RPMI8226 (cell line): ENCODE results near the gene PRR7.

ENCODE experiments used
- DNase-seq: peaks from one replicate; pipeline ENCODE4 v3.0.0-alpha.2; 2015

Gene PRR7

GRCh38 chr5:177425196-177425800 lies 21.3 kb upstream of the PRR7 start:
- DNase-seq, result no peak

DNA sequence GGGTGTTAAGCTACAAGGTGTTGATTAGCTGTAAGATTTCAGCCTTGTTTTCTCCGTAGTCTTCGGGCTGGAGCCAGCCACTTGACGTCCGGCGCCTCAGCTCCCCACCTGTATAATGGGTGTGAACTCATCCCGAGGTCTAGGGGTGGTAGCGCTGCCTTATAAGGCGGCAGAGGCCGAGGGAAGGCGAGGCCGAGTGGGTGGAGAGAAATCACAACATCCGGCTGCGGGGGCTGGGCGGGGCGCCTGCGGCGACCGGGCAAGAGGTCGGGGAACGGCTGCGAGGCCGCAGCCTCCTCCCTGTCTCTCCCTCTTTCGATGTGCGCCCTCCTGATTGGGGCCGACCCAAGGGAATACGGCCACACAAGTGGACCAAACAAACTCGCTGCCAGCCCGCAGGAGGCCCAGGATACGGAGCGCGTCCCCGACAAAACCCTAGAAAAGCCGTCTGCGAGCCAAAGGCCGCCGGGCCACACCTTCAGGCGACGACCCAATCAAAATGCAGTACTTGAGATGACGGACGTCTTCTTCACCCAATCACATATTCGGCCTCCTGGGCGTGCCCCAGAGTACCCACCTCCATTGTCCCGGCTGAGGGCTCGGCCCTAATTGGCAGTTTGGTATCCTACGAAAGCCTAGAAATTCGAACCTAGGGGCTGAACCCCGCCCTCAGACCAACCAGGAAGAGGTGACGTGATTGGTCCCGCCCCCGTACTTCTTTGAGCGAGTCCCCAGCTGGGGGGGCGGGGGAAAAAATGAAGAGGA lies 20.6 kb upstream of the PRR7 start:
- DNase-seq, result peak; percentile 100

DNA sequence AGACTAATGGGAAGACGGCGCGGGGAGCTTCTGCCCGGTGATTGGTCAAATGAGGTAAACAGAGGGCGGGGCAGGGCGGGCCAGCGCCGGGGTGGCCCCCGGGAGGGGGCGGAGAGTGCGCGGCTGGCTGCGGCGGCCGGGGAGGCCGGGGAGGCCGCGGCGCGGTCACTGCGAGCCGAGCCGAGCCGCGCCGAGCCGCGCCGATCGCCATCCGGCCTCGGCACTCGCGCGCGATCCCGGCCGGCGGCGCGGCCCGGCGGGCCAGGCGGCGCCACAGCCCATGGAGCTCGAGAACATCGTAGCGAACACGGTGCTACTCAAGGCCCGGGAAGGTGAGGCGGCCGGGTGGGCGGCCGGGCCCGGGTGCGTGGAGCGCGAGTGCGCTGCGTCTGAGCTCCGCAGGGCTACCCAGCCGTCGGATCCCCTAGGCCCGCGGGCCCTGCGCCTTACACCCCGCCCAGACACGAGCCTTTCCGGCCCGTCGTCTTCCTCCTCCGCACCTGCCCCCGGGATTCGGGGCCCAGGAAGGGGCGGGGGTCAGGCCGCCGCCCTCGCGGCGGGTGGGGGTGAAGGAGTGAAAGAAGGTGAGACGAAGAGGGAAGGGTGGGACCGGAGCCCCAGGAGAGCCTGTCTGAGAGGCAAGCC lies 19.9 kb upstream of the PRR7 start, which contains the start of gene GRK6:
GRK6 (plus strand) TSS at position 111 of the 645 bp plus-strand sequence; CDS start at position 281, 170 bp downstream.
- DNase-seq, result peak; percentile 72

- peak; percentile 32 for DNase-seq
These were observed 19.3 kb upstream of the PRR7 start for GRCh38 chr5:177427211-177427822.

- peak; percentile 36 for DNase-seq
These were observed 18.6 kb upstream of the PRR7 start for GRCh38 chr5:177427919-177428573.

GRCh38 chr5:177428574-177429217 lies 17.9 kb upstream of the PRR7 start:
- no peak for DNase-seq

- peak; percentile 57 for DNase-seq
These were observed 17.2 kb upstream of the PRR7 start for GRCh38 chr5:177429248-177430040.

GRCh38 chr5:177430140-177430951 lies 16.3 kb upstream of the PRR7 start:
- peak; percentile 87 for DNase-seq

DNA sequence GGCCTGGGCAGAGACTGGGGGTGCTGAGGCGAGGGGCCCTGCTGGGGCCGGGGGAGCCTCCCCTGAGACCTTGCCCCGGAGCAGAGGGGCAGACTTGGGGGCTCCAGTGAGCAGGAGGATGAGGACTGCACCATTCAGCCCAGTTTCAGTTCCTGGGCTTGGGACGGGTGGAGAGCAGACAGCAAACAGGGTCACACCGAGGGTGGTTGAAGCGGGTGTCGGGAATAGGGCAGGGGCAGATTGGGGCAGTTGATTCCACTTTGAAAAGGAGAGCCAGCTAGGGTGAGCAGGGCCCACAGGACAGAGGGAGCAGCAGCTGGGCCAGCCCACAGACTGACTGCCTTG lies 15.7 kb upstream of the PRR7 start:
- peak; percentile 37 for DNase-seq

DNA sequence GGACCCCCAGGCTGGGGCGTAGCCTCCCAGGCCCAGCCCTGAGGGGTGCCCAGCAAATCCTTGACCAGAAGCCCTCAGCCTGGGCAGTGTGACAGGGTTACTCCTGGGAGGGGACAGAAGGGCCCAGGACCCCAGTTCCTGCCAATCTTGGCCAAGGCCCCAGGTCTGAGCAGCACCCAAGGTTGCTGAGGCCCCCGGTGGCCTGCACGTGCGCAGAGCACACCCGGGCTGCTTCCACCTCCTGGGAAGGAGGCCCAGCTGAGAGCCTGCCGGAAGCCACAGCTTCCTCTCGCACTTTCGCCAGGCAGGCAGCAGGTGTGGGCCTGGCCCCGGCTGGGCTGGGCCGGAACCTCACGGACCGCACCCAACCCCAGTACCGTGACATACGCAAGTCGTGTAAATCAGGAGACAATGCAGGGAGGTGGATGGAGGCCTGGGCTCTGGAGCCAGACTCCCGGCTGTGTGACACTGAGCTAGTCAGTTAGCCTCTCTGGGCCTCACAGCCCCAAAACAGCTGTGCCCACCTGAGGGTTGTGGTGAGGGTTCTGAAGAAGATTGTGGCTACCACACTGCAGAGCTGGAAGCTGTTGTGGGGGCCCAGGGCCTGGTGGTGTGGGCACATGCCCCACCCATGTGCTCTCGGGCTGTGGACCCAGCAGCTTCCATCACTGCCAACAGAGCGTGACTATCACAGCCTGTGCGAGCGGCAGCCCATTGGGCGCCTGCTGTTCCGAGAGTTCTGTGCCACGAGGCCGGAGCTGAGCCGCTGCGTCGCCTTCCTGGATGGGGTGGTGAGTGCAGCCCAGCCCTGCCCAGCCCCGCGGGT lies 15.1 kb upstream of the PRR7 start:
- DNase-seq, result peak; percentile 92

GRCh38 chr5:177432143-177432838 lies 14.3 kb upstream of the PRR7 start:
- DNase-seq, result no peak

DNA sequence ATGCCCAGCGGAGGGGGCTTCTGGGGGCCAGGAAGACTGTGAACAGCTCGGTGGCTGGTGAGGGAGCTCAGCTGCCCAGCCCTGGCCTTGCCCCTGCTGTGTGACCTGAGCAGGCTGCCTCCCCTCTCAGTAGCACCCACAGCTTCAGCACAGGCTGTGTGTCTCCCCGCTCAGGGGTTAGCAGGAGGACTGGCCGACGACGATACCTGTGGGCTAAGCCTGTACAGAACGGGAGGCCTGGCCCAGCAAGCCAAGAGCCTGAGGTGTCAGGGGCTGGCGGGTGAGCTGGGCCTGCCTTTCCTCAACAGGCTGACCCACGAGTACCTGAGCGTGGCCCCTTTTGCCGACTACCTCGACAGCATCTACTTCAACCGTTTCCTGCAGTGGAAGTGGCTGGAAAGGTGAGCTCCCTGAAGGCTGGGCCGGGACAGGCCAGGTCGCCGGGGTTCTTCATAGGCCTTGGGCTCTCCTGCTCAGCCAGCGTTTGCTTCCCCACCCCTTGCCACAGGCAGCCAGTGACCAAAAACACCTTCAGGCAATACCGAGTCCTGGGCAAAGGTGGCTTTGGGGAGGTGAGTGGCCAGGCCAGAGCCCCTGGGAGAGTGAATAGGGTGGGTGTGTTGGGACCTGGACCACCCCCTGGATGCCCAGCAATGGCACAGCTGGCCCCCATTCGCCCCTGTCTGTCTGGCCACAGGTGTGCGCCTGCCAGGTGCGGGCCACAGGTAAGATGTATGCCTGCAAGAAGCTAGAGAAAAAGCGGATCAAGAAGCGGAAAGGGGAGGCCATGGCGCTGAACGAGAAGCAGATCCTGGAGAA lies 13.6 kb upstream of the PRR7 start:
- no peak for DNase-seq

DNA sequence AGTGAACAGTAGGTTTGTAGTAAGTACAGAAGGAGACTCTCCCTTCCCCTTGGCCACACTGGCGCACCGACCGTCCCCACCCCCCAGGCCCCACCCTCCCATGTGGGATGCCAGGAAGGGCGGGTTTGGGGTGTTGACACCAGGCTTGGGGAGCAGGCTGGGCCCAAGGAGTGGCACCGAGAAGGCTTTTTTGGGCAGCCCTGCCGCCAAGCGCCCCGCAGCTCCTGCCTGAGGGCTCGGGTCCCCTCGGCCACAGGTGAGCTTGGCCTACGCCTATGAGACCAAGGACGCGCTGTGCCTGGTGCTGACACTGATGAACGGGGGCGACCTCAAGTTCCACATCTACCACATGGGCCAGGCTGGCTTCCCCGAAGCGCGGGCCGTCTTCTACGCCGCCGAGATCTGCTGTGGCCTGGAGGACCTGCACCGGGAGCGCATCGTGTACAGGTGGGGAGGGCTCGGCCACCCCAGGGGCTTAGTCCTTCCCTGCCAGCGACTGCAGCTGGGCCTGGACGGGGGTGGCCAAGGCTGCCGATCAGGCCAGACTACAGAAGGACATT lies 12.9 kb upstream of the PRR7 start:
- DNase-seq, result no peak

GRCh38 chr5:177434437-177434836 lies 12.2 kb upstream of the PRR7 start:
- DNase-seq, result no peak

DNA sequence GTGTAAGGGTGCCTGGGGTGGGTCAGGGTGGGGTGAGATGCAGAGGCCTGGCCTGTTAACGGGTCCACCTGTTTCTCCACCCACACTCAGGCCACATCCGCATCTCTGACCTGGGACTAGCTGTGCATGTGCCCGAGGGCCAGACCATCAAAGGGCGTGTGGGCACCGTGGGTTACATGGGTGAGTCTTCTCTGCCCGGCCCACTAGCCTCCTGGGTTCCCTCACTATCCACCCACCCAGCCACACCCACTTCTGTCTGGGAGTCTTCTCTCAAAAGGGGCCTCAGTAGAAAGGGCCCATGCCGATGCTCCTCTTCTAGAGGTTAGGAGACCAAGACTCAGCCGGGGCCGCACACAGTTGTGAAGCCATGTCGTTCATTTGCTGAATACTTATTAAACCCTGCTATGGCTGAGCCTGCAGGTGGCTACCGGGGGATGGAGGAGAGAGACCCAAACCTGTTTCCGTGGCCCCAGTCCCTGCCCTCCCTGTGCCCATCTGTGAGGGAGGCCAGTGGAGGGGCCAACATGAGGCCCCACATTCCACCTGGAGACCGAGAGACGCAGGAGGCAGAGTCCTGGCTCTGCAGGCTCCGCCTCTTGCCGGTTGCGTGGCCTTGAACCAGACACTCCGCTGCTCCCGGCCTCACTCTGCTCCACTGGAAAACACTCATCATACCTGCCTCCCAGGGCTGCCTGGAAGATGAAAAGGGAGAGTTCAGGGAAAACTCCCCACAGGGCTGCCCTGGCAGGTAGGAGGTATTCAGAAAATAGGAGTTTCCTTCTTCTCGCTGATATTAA lies 11.5 kb upstream of the PRR7 start:
- no peak for DNase-seq

DNA sequence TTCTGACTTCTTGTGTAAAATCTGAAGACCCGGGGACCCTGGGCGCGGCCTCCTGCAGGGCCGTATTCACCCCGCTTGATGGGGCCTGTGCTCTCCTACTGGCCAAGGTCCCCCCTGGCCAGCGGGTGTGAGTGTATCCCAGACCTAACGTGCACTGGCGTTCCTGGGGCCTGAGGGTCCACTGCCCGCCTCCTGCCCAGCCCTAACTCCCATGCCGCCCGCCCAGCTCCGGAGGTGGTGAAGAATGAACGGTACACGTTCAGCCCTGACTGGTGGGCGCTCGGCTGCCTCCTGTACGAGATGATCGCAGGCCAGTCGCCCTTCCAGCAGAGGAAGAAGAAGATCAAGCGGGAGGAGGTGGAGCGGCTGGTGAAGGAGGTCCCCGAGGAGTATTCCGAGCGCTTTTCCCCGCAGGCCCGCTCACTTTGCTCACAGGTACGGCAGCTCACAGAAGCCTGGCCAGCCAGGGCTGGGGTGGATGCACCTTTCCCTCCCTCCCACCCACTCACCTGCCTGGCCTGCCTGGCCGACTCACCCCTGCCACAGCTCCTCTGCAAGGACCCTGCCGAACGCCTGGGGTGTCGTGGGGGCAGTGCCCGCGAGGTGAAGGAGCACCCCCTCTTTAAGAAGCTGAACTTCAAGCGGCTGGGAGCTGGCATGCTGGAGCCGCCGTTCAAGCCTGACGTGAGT lies 10.6 kb upstream of the PRR7 start:
- no peak for DNase-seq

- DNase-seq, result no peak
These were observed 9.0 kb upstream of the PRR7 start for GRCh38 chr5:177437623-177438022.
